ENCODE results near the gene SMIM38.
A peak's percentile ranks its signal among the peaks of the same experiment; 100 is the strongest.

Gene SMIM38

DNA sequence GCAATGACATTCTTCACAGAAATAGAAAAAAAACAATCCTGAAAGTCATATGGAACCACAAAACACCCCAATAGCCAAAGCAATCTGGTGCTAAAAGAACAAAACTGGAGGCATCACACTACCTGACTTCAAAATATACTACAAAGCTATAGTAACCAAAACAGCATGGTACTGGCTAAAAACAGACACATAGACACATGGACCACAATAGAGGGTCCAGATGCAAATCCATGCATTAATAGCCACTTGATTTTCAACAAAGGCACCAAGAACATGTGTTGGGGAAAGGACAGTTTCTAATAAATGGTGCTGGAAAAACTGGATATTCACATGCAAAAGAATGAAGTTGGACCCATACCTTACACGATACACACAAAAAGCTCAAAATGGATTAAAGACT is 27.9 kb upstream of the SMIM38 start:
- TF ChIP-seq ZFX (IDR thresholded peaks at IDR 0.05; ENCODE audit: borderline replicate concordance) = no peak
- TF ChIP-seq, protein P1, sequence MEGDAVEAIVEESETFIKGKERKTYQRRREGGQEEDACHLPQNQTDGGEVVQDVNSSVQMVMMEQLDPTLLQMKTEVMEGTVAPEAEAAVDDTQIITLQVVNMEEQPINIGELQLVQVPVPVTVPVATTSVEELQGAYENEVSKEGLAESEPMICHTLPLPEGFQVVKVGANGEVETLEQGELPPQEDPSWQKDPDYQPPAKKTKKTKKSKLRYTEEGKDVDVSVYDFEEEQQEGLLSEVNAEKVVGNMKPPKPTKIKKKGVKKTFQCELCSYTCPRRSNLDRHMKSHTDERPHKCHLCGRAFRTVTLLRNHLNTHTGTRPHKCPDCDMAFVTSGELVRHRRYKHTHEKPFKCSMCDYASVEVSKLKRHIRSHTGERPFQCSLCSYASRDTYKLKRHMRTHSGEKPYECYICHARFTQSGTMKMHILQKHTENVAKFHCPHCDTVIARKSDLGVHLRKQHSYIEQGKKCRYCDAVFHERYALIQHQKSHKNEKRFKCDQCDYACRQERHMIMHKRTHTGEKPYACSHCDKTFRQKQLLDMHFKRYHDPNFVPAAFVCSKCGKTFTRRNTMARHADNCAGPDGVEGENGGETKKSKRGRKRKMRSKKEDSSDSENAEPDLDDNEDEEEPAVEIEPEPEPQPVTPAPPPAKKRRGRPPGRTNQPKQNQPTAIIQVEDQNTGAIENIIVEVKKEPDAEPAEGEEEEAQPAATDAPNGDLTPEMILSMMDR (IDR thresholded peaks at IDR 0.05) = no peak
- H3K27ac ChIP-seq = no peak overlapping the region

DNA sequence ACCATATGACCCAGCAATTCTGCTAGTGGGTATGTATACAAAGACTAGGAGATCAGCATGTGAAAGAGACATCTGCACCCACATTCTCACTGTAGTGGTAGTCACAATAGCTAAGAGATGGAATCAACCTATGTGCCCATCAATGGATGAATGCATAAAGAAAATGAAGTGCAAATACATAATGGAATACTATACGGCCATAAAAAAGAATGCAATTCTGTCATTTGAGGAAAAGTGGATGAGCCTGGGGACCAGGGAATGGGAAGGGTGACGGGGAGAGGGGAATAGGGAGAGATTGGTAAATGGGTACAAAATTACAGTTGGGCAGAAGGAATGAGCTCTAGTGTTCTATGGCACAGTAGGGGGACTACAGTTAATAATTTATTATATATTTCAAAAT is 26.7 kb upstream of the SMIM38 start:
- H3K27ac ChIP-seq = no peak overlapping the region
- no peak for TF ChIP-seq ZFX (IDR thresholded peaks at IDR 0.05; ENCODE audit: borderline replicate concordance)
- TF ChIP-seq, protein P1 (IDR thresholded peaks at IDR 0.05) = no peak

DNA sequence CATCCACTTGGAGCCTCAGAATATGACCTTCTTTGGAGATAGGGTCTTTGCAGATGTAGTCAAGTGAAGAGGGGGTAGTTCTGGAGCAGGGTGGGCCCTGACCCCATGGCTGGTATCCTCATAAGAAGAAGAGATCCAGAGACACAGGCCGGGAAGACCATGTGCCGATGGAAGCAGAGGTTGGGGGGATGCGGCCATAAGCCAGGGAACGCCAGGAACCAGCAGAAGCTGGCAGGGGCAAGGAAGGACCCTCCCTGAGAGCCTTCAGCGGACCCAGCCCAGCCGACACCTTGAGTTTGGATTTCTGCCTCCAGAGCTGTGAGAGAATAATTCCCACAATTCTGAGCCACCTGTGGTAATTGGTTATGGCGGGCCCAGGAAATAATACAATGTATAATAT is 26.1 kb upstream of the SMIM38 start:
- TF ChIP-seq, protein P1 (IDR thresholded peaks at IDR 0.05) = no peak
- no peak for TF ChIP-seq ZFX (IDR thresholded peaks at IDR 0.05; ENCODE audit: borderline replicate concordance)
- no peak overlapping the region for H3K27ac ChIP-seq

DNA sequence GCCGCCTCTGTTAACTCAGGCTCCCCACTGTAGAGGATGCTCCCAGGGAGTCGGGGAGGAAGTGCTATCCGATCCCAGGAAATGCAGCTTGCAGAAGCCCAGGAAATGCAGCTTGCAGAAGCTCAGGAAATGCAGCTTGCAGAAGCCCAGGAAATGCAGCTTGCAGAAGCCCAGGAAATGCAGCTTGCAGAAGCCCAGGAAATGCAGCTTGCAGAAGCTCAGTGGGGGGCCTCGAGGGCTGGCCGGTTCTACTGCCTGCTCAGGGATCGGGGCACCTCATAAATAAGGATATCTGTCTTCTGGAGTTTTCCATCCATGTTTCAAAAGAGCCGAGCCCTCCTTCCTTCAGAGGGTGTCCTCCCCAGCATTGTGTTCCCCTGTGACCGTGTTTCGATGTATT is 25.1 kb upstream of the SMIM38 start:
- H3K27ac ChIP-seq = no peak overlapping the region
- TF ChIP-seq ZFX (IDR thresholded peaks at IDR 0.05; ENCODE audit: borderline replicate concordance) = no peak
- TF ChIP-seq, protein P1 (IDR thresholded peaks at IDR 0.05) = no peak

DNA sequence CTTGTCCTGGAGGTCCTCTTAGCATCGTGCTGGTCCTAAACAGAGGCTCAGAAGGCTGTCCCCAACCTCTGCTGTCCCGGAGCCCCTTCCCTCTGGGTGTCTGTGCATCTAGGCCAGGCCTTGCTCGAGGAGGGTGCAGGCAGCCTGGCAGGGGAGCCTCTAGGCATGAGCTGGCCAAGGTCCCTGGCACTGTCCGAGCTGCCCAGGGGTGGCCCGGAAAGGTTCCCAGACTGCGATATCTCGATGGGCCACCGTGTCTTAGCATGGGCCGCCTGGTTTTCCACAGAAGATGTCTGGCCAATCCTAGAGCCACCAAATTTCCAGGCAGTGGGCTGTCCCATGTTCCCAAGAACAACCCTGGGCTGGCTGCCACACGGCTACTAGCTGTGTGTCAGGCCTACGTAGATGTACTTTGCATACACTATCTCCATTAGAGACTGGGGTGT is 24.6 kb upstream of the SMIM38 start:
- TF ChIP-seq, protein P1 (IDR thresholded peaks at IDR 0.05) = no peak
- no peak for TF ChIP-seq ZFX (IDR thresholded peaks at IDR 0.05; ENCODE audit: borderline replicate concordance)
- peak overlapping the region; percentile 40 for H3K27ac ChIP-seq

DNA sequence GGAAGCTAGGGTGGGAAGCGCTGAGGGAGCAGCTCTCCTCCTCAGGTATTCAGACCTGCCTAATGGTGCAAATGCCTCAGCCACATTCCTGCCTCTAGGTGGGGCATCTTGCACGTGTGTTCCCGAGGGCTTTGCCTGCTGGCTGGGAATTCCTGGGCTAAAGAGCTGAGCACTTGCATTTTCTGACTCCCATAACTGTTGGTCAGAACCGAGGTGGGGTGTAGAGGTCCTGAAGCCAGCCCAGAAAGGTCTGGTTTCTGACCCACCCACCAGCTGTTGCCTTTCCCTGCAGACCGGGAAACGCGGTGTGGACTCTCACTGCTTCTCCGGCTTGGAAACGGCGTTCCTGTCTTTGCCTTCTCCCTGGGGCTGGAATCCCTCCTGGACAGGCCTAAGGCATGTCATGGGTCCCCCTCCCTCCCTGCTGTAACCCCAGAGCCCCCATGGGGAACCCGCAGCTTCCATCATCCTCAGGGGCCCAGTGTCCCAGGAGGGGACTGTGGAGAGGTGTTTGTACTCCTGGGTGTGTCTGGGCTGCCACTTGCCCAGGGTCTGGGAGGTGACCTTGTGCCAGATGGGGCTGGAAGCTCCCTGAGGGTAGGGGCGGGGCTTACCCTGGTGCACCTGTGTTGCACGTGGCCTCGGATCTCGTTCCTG is 24.0 kb upstream of the SMIM38 start:
- peak overlapping the region; percentile 40 for H3K27ac ChIP-seq
- TF ChIP-seq, protein P1 (IDR thresholded peaks at IDR 0.05) = peak; percentile 84
- TF ChIP-seq ZFX (IDR thresholded peaks at IDR 0.05; ENCODE audit: borderline replicate concordance) = no peak

DNA sequence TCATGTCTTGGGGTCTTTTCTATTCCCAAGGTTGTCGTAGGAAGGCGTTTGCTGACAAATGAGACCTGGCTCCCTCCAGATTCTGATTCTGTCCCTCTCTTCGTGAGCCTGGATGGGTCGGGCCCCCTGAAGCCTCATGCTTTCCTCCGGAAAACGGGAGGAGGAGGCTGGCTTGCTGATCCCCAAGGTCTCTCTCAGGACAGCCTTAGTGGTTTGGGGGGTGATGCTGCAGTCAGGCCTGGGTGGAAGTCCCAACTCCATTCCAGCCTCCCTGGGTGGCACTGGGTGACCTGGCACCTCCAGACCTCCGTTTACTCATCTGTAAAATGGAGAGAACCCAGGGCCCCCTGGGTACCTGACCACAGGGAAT is 23.4 kb upstream of the SMIM38 start:
- TF ChIP-seq, protein P1 (IDR thresholded peaks at IDR 0.05) = no peak
- no peak for TF ChIP-seq ZFX (IDR thresholded peaks at IDR 0.05; ENCODE audit: borderline replicate concordance)
- no peak overlapping the region for H3K27ac ChIP-seq
